22Rv1 (cell line): ENCODE measurements around the gene GP5.

ENCODE experiments used
- CTCF ChIP-seq: fragments of 450-650 bp; IDR thresholded peaks from 2 replicates; pipeline ENCODE4 v1.5.1; 2017; ENCODE audit warnings: mild to moderate bottlenecking
- ZFX ChIP-seq: fragments of 450-650 bp; IDR thresholded peaks from 2 replicates; pipeline ENCODE4 v1.6.1; 2017; ENCODE audit warnings: antibody characterized with exemption, borderline replicate concordance

- TF ChIP-seq CTCF: peak; percentile 88
- no peak for TF ChIP-seq ZFX
These were observed 5.5 kb upstream of the GP5 start for GRCh38 chr3:194404365-194405140.
